OCI-LY3 (cell line): ENCODE measurements around the gene ZNF19.

ENCODE experiments used
- CTCF ChIP-seq: fragments of 200-600, 300-600 bp; sonication (generic); IDR thresholded peaks from 2 replicates; pipeline ENCODE4 v1.5.1; 2014; ENCODE audit warnings: antibody characterized with exemption, low read length, low read depth
- EZH2phosphoT487 ChIP-seq: fragments of 200-600 bp; shearing (Covaris generic); IDR thresholded peaks from 2 replicates; pipeline ENCODE4 v1.6.1; 2018; ENCODE audit warnings: antibody characterized with exemption, mixed run types, low read depth

DNA sequence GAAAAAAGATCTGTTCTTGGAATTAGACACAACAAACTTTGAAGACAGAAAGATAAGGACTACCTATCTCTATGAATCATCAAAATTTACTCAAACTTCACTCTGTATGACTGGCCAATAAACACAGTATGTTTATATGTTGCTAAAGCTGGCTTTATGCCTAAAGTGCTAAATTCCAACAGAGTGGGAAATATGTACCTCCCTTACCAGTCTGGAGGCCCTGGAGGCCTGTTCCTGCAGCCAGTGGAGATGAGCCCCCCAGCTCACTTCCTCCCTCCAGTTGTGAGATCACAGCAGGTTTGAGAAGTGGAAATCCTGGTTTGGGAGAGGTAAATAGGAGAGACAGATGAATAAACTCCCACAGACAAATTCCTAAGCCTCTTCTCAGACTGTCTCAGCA lies 36.1 kb downstream of the ZNF19 start:
- TF ChIP-seq CTCF, result no peak
- TF ChIP-seq EZH2phosphoT487, result no peak
